HepG2 (cell line): ENCODE measurements around the gene MDH2. TPM values are rescaled to one million over a fixed set of nuclear protein-coding genes. Genes with fewer than 3 reads are reported as not detected.

Experiments
- ELF3 ChIP-seq: IDR thresholded peaks from 2 replicates; pipeline ENCODE4 v1.6.1; 2016; ENCODE audit warnings: missing genetic modification reagents, missing compliant biosample characterization
- JUN ChIP-seq: sonication (generic); formaldehyde crosslinking; IDR thresholded peaks from 2 replicates; pipeline ENCODE4 v1.4.0; 2020; ENCODE audit warnings: mild to moderate bottlenecking, missing genetic modification reagents
- KDM3A ChIP-seq: IDR thresholded peaks from 2 replicates; pipeline ENCODE4 v1.6.1; 2018; ENCODE audit warnings: low read depth, missing compliant biosample characterization
- MED1 ChIP-seq: sonication (generic); formaldehyde crosslinking; IDR thresholded peaks from 2 replicates; pipeline ENCODE4 v1.4.0; 2020; ENCODE audit warnings: missing genetic modification reagents
- MEF2D ChIP-seq: sonication (generic); formaldehyde crosslinking; IDR thresholded peaks from 2 replicates; pipeline ENCODE4 v1.5.1; 2020; ENCODE audit warnings: mild to moderate bottlenecking, missing genetic modification reagents
- MIXL1 ChIP-seq: IDR thresholded peaks from 2 replicates; pipeline ENCODE4 v1.6.1; 2016
- NAIF1 ChIP-seq: sonication (generic); formaldehyde crosslinking; IDR thresholded peaks from 2 replicates; pipeline ENCODE4 v1.5.0; 2020; ENCODE audit warnings: mild to moderate bottlenecking, missing genetic modification reagents, borderline replicate concordance
- NCOR1 ChIP-seq: fragments of 200-600 bp; sonication (generic); IDR thresholded peaks from 2 replicates; pipeline ENCODE4 v1.7.0; 2017; ENCODE audit warnings: antibody characterized with exemption, low read length, borderline replicate concordance
- POGZ ChIP-seq: sonication (generic); formaldehyde crosslinking; IDR thresholded peaks from 2 replicates; pipeline ENCODE4 v1.4.0; 2020; ENCODE audit warnings: mild to moderate bottlenecking, missing genetic modification reagents
- RXRB ChIP-seq: IDR thresholded peaks from 2 replicates; pipeline ENCODE4 v1.6.1; 2016; ENCODE audit warnings: borderline replicate concordance, missing genetic modification reagents, missing compliant biosample characterization
- SALL1 ChIP-seq: sonication (generic); formaldehyde crosslinking; IDR thresholded peaks from 2 replicates; pipeline ENCODE4 v1.8.0; 2022; ENCODE audit warnings: mild to moderate bottlenecking, missing genetic modification reagents
- SMAD3 ChIP-seq: sonication (generic); formaldehyde crosslinking; IDR thresholded peaks from 2 replicates; pipeline ENCODE4 v1.4.0; 2020; ENCODE audit warnings: missing genetic modification reagents
- SMC3 ChIP-seq: IDR thresholded peaks from 2 replicates; pipeline ENCODE4 v1.6.1; 2011; ENCODE audit warnings: low read length, improper control_type of control experiment
- SOX6 ChIP-seq, 2 experiments: fragments of 450-650 bp in 1 of 2; sonication (generic) in 1 of 2; formaldehyde crosslinking in 1 of 2; IDR thresholded peaks; 2 replicates each; pipeline versions ENCODE4 v1.4.0 to v1.6.1; 2017 to 2020; ENCODE audit warnings: antibody characterized with exemption in 1 of 2, mild to moderate bottlenecking in 1 of 2, missing genetic modification reagents in 1 of 2
- ZNF788 ChIP-seq: sonication (generic); formaldehyde crosslinking; IDR thresholded peaks from 2 replicates; pipeline ENCODE4 v1.5.0; 2020; ENCODE audit warnings: mild to moderate bottlenecking, missing genetic modification reagents, borderline replicate concordance
- polyA plus RNA-seq, 8 experiments: library from polyadenylated mRNA; depleted of rRNA in 3 of 8; stranded (reverse) in 7 of 8; unstranded in 1 of 8; fragments of >200 nt; fragmentation: Illumina TruSeq in 4 of 8; extraction: Trizol in 4 of 8; gene quantifications; 2 replicates each; pipeline versions ENCODE4 v1.2.1 to v1.2.3, GENCODE V29; 2011 to 2016; ENCODE audit warnings: low read depth in 4 of 8, missing spikeins in 1 of 8, mixed read lengths in 1 of 8; ENCODE audit not compliant: insufficient read depth in 1 of 8
- total RNA-seq, 5 experiments: library from RNA; depleted of rRNA; stranded (reverse); fragments of >200 nt; fragmentation: Illumina TruSeq; extraction: Trizol; gene quantifications; 2 replicates each; pipeline ENCODE4 v1.2.3, GENCODE V29; 2016; ENCODE audit warnings: low read depth in 1 of 5
- TF ChIP-seq, protein P1 (sequence below): IDR thresholded peaks from 2 replicates; pipeline ENCODE4 v1.6.1; 2016
- TF ChIP-seq, protein P2 (sequence below), 2 experiments: IDR thresholded peaks; 2 replicates each; pipeline ENCODE4 v1.6.1; 2011 to 2012; ENCODE audit warnings: low read length in 2 of 2, borderline replicate concordance in 1 of 2, low read depth in 1 of 2, mild to moderate bottlenecking in 1 of 2, moderate library complexity in 1 of 2
- TF ChIP-seq, protein P3 (sequence below): IDR thresholded peaks from 2 replicates; pipeline ENCODE4 v1.6.1; 2016; ENCODE audit warnings: low read depth
- TF ChIP-seq, protein P4 (sequence below): IDR thresholded peaks from 2 replicates; pipeline ENCODE4 v1.6.1; 2016; ENCODE audit warnings: mild to moderate bottlenecking

MDH2 gene
- total and polyA plus RNA-seq, 2 of the 13 experiments (the other 11 are each of a cell fraction or from before 2014, with no cell fraction given) = 81.4 to 90.3 TPM

DNA sequence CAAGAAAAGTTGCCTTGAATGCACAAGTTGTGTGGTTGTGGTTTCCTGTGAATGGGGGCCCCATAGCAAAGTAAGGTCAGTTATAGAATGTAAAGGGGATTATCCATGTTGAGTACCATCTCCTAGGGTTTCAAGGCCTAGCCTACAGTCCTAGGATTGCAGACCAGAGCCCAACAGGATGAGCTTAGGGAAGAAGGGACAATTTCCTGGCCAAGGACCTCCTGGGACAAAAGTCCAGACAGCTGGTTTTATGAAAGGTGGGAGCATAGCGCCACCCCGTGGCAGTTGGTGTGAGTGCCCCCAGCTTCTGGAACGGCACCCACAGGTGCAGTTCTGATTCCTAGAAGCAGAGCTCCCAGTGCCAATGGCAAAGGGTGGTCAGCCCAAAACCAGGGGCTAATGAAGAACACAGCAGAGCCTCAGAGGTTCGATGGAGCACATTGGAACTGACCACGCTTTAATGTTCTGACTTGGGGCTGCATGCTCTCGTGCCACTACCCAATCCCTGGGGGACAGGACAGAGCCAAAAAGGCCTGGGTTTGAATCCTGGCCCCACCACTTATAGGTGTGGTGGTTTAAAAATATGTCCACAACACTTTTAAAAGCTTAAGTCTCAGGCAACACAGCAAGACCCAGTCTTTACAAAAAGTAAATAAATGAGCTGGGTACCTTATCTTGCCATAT lies 27.7 kb upstream of the MDH2 start (continued):
- TF ChIP-seq ZNF788 (CRISPR knock-in tag) = peak; percentile 47; the same call in 1 of the 2 replicates
- peak; percentile 34; the same call in 1 of the 2 replicates for TF ChIP-seq SALL1
- TF ChIP-seq ELF3 (CRISPR knock-in tag) = 0 out of 2 replicates have a peak, but pooled peaks have one; percentile 25
- TF ChIP-seq, protein P1, sequence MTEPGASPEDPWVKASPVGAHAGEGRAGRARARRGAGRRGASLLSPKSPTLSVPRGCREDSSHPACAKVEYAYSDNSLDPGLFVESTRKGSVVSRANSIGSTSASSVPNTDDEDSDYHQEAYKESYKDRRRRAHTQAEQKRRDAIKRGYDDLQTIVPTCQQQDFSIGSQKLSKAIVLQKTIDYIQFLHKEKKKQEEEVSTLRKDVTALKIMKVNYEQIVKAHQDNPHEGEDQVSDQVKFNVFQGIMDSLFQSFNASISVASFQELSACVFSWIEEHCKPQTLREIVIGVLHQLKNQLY (CRISPR knock-in tag) = no peak
- TF ChIP-seq POGZ (CRISPR knock-in tag) = no peak
- TF ChIP-seq MEF2D (CRISPR knock-in tag) = peak; percentile 33; the same call in 1 of the 2 replicates
- peak; percentile 94 for TF ChIP-seq SMC3
- TF ChIP-seq, protein P2, sequence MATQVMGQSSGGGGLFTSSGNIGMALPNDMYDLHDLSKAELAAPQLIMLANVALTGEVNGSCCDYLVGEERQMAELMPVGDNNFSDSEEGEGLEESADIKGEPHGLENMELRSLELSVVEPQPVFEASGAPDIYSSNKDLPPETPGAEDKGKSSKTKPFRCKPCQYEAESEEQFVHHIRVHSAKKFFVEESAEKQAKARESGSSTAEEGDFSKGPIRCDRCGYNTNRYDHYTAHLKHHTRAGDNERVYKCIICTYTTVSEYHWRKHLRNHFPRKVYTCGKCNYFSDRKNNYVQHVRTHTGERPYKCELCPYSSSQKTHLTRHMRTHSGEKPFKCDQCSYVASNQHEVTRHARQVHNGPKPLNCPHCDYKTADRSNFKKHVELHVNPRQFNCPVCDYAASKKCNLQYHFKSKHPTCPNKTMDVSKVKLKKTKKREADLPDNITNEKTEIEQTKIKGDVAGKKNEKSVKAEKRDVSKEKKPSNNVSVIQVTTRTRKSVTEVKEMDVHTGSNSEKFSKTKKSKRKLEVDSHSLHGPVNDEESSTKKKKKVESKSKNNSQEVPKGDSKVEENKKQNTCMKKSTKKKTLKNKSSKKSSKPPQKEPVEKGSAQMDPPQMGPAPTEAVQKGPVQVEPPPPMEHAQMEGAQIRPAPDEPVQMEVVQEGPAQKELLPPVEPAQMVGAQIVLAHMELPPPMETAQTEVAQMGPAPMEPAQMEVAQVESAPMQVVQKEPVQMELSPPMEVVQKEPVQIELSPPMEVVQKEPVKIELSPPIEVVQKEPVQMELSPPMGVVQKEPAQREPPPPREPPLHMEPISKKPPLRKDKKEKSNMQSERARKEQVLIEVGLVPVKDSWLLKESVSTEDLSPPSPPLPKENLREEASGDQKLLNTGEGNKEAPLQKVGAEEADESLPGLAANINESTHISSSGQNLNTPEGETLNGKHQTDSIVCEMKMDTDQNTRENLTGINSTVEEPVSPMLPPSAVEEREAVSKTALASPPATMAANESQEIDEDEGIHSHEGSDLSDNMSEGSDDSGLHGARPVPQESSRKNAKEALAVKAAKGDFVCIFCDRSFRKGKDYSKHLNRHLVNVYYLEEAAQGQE (IDR thresholded peaks at IDR 0.05; ENCODE audit: borderline replicate concordance in 1 of 2, low read depth in 1 of 2, low read length in 2 of 2) = no peak
- no peak for TF ChIP-seq NAIF1 (CRISPR knock-in tag)
- TF ChIP-seq SMAD3 (CRISPR knock-in tag) = 0 out of 2 replicates have a peak, but pooled peaks have one; percentile 57
- peak; percentile 58; the same call in 1 of the 2 replicates for TF ChIP-seq RXRB
- TF ChIP-seq MED1 = no peak
- TF ChIP-seq NCOR1 = 0 out of 2 replicates have a peak, but pooled peaks have one; percentile 24
- TF ChIP-seq, protein P3, sequence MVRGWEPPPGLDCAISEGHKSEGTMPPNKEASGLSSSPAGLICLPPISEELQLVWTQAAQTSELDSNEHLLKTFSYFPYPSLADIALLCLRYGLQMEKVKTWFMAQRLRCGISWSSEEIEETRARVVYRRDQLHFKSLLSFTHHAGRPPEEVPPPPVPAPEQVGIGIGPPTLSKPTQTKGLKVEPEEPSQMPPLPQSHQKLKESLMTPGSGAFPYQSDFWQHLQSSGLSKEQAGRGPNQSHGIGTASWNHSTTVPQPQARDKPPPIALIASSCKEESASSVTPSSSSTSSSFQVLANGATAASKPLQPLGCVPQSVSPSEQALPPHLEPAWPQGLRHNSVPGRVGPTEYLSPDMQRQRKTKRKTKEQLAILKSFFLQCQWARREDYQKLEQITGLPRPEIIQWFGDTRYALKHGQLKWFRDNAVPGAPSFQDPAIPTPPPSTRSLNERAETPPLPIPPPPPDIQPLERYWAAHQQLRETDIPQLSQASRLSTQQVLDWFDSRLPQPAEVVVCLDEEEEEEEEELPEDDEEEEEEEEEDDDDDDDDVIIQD (CRISPR knock-in tag) = 0 out of 2 replicates have a peak, but pooled peaks have one; percentile 25
- TF ChIP-seq KDM3A (CRISPR knock-in tag) = peak; percentile 79; the same call in 1 of the 2 replicates
- no peak for TF ChIP-seq SOX6 (IDR thresholded peaks at IDR 0.05)
- peak; percentile 34; the same call in 1 of the 2 replicates for TF ChIP-seq SOX6 (CRISPR knock-in tag; IDR thresholded peaks at IDR 0.05)
- 0 out of 2 replicates have a peak, but pooled peaks have one; percentile 53 for TF ChIP-seq MIXL1 (CRISPR knock-in tag)
- TF ChIP-seq JUN (CRISPR knock-in tag) = no peak
- TF ChIP-seq, protein P4, sequence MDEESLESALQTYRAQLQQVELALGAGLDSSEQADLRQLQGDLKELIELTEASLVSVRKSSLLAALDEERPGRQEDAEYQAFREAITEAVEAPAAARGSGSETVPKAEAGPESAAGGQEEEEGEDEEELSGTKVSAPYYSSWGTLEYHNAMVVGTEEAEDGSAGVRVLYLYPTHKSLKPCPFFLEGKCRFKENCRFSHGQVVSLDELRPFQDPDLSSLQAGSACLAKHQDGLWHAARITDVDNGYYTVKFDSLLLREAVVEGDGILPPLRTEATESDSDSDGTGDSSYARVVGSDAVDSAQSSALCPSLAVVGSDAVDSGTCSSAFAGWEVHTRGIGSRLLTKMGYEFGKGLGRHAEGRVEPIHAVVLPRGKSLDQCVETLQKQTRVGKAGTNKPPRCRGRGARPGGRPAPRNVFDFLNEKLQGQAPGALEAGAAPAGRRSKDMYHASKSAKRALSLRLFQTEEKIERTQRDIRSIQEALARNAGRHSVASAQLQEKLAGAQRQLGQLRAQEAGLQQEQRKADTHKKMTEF = 0 out of 2 replicates have a peak, but pooled peaks have one; percentile 40
